Amniotic epithelial cell (primary cell): ENCODE measurements around the gene MAP1B.

Experiments
- DNase-seq: peaks from one replicate; pipeline ENCODE4 v3.0.0-alpha.2; 2010; ENCODE audit warnings: low read depth

Gene MAP1B

DNA sequence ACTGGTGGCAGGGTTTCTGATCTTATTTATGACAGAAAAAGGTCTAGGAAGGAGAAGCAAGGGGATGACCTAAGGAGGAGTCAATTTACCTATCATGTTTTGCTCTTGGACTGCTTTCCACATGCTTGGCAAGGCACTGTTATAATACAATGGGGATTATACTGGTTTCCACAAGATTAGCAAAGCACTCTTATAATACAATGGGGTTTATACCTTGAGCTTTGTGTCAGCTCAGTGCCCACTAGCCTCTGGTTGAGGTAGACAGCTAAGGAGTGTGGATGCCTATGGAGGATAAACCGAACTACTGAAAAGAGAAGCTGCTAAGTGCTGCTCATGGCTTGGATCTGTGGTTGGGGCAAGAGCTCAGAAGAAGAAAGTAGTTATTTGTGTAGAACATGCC, 144.1 kb downstream of the MAP1B start:
- DNase-seq, result no peak

DNA sequence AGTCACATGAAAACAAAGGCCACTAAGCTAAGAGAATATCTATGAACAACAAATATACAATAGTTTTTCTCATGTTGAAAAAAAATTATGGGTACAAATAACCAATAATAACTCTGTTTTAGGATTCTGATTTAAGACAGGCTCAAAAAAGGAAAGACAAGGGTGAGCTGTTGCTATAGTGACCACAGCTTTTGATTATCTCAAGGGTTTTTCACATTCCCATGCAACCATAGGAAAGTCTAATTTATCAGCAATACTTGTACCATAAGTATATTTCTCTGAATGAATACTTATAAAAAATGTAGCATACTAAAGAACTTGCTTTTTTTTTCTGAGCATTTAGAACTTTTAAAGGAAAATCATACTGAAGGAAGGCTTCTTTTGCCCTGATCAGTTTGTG, 144.7 kb downstream of the MAP1B start:
- DNase-seq, result no peak

DNA sequence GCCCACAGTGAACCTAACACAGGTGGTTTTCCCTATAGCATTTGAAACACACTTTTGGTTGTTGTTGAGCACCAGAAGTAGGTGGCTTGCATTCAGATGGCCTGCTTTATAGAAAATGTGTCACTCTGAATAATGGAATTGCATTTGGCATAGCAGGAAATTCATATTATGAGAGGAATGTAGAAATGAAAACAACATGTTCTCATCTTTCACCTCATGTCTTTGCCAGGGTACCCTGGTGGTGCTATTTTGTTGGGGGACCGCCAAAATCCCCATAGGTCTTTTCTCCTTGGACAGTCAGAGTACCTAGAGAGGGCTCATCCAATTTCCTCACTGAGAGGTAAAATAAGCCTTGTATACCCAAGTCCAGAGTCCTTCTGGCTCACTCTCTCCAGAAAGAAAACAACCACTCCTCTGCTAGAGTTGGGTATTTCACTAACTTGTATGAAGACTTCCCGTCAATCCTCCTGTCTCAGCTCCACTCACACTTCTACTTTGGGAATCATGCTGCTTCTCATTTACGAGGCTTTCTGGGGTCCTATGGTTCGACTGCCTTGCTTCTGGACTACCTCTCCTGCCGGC, 145.4 kb downstream of the MAP1B start:
- DNase-seq, result no peak

DNA sequence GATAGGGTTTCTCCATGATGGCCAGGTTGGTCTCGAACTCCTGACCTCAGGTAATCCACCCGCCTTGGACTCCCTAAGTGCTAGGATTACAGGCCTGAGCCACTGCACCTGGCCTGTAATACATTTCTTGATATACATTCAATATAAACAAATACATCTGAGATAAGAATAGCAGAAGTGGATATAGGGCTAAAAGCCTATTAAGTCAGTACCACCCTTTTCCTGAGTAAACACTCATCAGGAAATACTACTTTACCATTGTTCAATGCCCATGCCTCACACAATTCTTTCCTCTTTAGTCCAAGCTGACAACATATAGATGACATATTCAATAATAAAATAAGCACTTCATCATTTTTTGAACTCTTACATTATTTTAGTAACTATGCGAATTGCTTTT, 148.0 kb downstream of the MAP1B start:
- no peak for DNase-seq

DNA sequence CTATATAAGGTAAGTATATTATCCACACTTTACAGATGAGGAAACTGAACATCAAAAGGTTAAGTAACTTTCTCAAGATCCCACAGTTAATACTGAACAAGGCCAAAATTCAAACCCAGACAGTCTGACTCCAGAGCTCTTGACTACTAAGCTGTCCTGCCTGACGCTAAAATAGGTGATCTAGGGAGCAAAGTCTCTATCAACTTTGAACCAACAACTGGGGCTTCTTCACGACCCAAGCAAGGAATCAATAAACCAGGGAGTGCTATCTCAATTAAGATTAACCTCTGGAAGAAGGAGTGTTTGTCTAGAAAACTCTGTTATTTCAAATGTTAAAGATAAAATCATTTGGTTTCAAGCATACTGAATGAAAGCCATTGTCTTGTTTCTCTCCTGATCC, 148.4 kb downstream of the MAP1B start:
- DNase-seq, result no peak

DNA sequence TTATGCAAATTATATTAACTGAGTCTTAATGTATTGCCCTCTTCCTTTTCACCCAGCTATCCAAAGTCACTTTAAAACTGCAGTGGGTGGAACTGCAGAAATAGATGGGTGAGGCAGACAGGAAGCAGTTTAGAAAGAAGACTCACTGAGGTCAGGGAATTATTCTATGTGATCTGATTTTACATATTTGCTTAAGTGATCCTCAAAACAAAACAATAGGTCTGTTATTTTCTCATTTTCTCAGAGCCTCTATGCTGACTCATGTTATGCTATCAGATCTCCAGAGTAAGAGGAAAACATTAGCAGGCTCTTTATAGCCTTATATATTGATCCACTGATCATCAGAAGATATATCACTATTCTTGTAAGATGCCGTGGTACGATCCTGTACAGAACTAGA, 149.3 kb downstream of the MAP1B start:
- no peak for DNase-seq
